ENCODE data around the gene MMAA.

GRCh38 chr4:145589916-145590702 lies 29.1 kb upstream of the MMAA start:
- no peak for TF ChIP-seq CTCF (IDR thresholded peaks at IDR 0.05; ENCODE audit: borderline replicate concordance, extremely low read depth, low read length, poor library complexity, severe bottlenecking)
- no peak for TF ChIP-seq EZH2 (IDR thresholded peaks at IDR 0.05; ENCODE audit: borderline replicate concordance, low read depth, low read length, severe bottlenecking)

Data from DND-41 (cell line).